Spleen (tissue), 7 donors: ENCODE results near the gene TMEM167B.

Source experiments
- POLR2A ChIP-seq, 3 donors: fragments of 450-650 bp; IDR thresholded peaks; one replicate each; pipeline ENCODE4 v1.5.1; 2017; ENCODE audit warnings: antibody characterized with exemption in 3 of 3, mild to moderate bottlenecking in 1 of 3
- TF ChIP-seq, protein P1 (sequence below), 11 experiments: fragments of 200-600 bp in 7 of 11; fragments of 450-650 bp in 4 of 11; sonication (generic) in 4 of 11; IDR thresholded peaks in 8 of 11; conservative IDR thresholded peaks in 3 of 11; 1 replicate in 7 of 11; 2 replicates in 4 of 11; pipeline versions ENCODE4 v1.4.0 to v1.8.0; 2016 to 2021; ENCODE audit warnings: antibody characterized with exemption in 11 of 11, inconsistent platforms in 4 of 11, mild to moderate bottlenecking in 1 of 11
- donor health status: DM: no; HTN: no; CAD: no; lungs with moderate emphysema.
- donor health status: DM: no; HTN: no; CAD: no.
- donor health status: DM: no; HTN: no; CAD: no.

DNA sequence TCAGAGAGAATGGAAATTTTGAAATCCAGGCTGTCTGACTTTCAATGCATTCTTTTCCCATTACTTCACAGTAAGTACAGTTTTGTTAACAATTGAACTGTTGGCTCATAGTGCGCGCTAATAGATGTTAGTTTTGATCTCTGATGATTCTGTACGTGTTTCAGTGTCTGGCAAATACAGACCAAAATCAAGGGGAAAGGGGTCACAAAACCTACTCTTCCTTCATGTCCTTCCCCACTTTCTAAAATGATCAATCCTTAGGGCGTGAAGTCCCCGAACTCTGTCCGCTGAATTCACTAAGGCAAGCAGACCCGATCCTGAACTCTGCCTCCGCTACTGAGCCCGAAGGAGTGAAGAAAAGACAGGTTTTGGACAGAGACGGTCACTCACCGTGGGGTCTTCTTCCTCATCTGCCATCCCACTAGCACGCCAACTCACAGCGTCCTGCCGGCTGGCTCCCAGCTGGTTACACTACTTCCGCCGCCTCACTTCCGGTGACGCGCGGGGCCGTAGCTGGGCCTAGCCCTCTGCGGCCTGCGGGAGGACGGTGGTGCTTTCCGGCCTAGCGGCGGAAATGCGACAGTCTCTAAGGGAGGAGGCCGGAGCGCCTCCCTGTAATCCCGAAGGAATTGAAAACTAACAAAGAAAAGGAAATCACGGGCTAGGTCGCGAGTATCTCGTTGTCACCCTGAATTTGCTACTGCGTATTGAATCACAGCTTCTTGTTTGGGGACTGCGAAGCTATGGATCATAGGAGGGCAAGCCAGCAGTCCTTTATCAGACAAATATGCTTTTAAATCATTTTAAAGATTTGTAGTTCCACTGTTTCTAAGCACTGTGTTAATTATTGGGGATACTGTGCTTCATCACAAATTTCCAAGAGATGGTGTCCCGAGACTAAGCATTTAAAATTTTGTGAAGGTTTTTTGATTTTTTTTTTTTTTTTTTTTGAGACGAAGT is 14.8 kb upstream of the TMEM167B start, which contains the start of gene TAF13:
- TF ChIP-seq POLR2A (IDR thresholded peaks at IDR 0.05) = peak in 2 of 3 donors; percentile 35 to 79
- TF ChIP-seq, protein P1, sequence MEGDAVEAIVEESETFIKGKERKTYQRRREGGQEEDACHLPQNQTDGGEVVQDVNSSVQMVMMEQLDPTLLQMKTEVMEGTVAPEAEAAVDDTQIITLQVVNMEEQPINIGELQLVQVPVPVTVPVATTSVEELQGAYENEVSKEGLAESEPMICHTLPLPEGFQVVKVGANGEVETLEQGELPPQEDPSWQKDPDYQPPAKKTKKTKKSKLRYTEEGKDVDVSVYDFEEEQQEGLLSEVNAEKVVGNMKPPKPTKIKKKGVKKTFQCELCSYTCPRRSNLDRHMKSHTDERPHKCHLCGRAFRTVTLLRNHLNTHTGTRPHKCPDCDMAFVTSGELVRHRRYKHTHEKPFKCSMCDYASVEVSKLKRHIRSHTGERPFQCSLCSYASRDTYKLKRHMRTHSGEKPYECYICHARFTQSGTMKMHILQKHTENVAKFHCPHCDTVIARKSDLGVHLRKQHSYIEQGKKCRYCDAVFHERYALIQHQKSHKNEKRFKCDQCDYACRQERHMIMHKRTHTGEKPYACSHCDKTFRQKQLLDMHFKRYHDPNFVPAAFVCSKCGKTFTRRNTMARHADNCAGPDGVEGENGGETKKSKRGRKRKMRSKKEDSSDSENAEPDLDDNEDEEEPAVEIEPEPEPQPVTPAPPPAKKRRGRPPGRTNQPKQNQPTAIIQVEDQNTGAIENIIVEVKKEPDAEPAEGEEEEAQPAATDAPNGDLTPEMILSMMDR (IDR thresholded peaks at IDR 0.05 in 8 of 11, conservative IDR thresholded peaks at IDR 0.05 in 3 of 11) = peak in 10 of 11 experiments; percentile 21 to 68 (median 51)
